HEK293 (cell line): ENCODE data around the gene TMEM123.

Source experiments
- ZNF292 ChIP-seq: fragments of 450-650 bp; formaldehyde crosslinking; IDR thresholded peaks from 2 replicates; pipeline ENCODE4 v1.5.1; 2016; ENCODE audit warnings: low read depth, missing biosample characterization, missing genetic modification characterization, borderline replicate concordance
- TF ChIP-seq, protein P1 (sequence below): fragments of 450-650 bp; formaldehyde crosslinking; IDR thresholded peaks from 2 replicates; pipeline ENCODE4 v1.5.1; 2016; ENCODE audit warnings: missing biosample characterization, missing genetic modification characterization

DNA sequence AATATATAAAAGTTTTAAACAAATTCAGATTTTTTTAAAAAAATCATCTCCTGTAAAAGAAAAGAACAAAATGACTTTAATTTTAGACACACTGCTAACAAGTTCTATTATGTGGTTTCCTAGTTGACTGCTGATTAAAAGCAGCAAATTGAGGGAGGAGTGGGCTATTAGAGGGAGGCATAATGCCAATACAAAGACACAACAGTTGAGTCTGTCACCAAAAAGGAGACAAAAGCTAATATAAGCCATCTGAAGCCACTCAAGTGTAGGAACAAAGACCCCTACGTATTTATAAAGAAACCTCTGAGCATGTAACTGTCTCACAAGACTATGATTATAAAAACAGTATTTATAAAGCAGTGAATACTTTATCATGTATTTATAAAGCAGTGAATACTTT, 28.6 kb downstream of the TMEM123 start:
- TF ChIP-seq, protein P1, sequence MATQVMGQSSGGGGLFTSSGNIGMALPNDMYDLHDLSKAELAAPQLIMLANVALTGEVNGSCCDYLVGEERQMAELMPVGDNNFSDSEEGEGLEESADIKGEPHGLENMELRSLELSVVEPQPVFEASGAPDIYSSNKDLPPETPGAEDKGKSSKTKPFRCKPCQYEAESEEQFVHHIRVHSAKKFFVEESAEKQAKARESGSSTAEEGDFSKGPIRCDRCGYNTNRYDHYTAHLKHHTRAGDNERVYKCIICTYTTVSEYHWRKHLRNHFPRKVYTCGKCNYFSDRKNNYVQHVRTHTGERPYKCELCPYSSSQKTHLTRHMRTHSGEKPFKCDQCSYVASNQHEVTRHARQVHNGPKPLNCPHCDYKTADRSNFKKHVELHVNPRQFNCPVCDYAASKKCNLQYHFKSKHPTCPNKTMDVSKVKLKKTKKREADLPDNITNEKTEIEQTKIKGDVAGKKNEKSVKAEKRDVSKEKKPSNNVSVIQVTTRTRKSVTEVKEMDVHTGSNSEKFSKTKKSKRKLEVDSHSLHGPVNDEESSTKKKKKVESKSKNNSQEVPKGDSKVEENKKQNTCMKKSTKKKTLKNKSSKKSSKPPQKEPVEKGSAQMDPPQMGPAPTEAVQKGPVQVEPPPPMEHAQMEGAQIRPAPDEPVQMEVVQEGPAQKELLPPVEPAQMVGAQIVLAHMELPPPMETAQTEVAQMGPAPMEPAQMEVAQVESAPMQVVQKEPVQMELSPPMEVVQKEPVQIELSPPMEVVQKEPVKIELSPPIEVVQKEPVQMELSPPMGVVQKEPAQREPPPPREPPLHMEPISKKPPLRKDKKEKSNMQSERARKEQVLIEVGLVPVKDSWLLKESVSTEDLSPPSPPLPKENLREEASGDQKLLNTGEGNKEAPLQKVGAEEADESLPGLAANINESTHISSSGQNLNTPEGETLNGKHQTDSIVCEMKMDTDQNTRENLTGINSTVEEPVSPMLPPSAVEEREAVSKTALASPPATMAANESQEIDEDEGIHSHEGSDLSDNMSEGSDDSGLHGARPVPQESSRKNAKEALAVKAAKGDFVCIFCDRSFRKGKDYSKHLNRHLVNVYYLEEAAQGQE (tag by site-specific recombination) = no peak
- TF ChIP-seq ZNF292 = no peak
